Activated T-helper 1 cell treated with anti-CD3 and anti-CD28 coated beads, Interleukin-12 subunit alpha, Interleukin-12 subunit beta, Interleukin-2, Interleukin-4 antibody, amounts not matched to agents 30 ng/mL and 10 ng/mL and 1 ng/mL, durations not matched to agents 14 hours and 24 hours and 36 hours (primary cell): Measurements from ENCODE around the gene THSD4. TPM values are rescaled to one million over a fixed set of nuclear protein-coding genes. Genes with fewer than 3 reads are reported as not detected.
"Not testable (repeated sequence)": the region's sequence is repeated elsewhere in the genome, so short reads cannot be mapped to it uniquely, and the experiment has no call there.

Experiments
- DNase-seq: peaks from one replicate; pipeline ENCODE4 v3.0.0; 2021; ENCODE audit warnings: low spot score
- H3K27ac Mint-ChIP-seq: one replicate; pipeline ENCODE4 v1.8.0; 2021; ENCODE audit warnings: mild to moderate bottlenecking, mixed read lengths
- H3K27me3 Mint-ChIP-seq: one replicate; pipeline ENCODE4 v1.8.0; 2022; ENCODE audit warnings: mild to moderate bottlenecking, moderate library complexity, mixed read lengths; ENCODE audit not compliant: insufficient read depth
- H3K36me3 Mint-ChIP-seq: one replicate; pipeline ENCODE4 v1.8.0; 2021; ENCODE audit warnings: low read depth, mixed read lengths
- H3K4me1 Mint-ChIP-seq: one replicate; pipeline ENCODE4 v1.8.0; 2021; ENCODE audit warnings: low read depth, mixed read lengths
- H3K4me3 Mint-ChIP-seq: one replicate; pipeline ENCODE4 v1.8.0; 2021; ENCODE audit warnings: mild to moderate bottlenecking, moderate library complexity, mixed read lengths
- H3K9me3 Mint-ChIP-seq: one replicate; pipeline ENCODE4 v1.8.0; 2021; ENCODE audit warnings: mixed read lengths
- intact Hi-C: fragments of 100-400 bp; cut with micrococcal nuclease; formaldehyde crosslinking; loops from one replicate; pipeline ENCODE4 v1.15.1; 2024
- total RNA-seq: library from RNA; stranded (reverse); gene quantifications from 2 replicates; pipeline ENCODE4 v1.2.3, GENCODE V29; 2022

The THSD4 gene
- total RNA-seq, 1 donor from 2014 or later: not detected

- Mint-ChIP-seq H3K27me3 (peaks cover 2% of the 10 kb centered on the region), H3K4me1 (no peaks in the 10 kb centered on the region), H3K4me3 (no peak overlapping the region), H3K9me3 (no peaks in the 10 kb centered on the region), H3K27ac (no peak overlapping the region), H3K36me3 (no peaks in the 10 kb centered on the region)
- intact Hi-C loops: no loop called here
- no peak for DNase-seq
Observed at GRCh38 chr15:71425388-71425787, 310.1 kb downstream of the THSD4 start.

- Mint-ChIP-seq H3K4me1 (no peaks in the 10 kb centered on the region), H3K36me3 (no peaks in the 10 kb centered on the region), H3K4me3 (no peak overlapping the region), H3K27me3 (no peaks in the 10 kb centered on the region), H3K27ac (no peak overlapping the region), H3K9me3 (no peaks in the 10 kb centered on the region)
- no peak for DNase-seq
- intact Hi-C loops: no loop called here
Observed at GRCh38 chr15:71426792-71427191, 311.5 kb downstream of the THSD4 start.

- Mint-ChIP-seq H3K9me3 (no peaks in the 10 kb centered on the region), H3K36me3 (no peaks in the 10 kb centered on the region), H3K27ac (no peak overlapping the region), H3K27me3 (no peaks in the 10 kb centered on the region), H3K4me1 (no peaks in the 10 kb centered on the region), H3K4me3 (no peak overlapping the region)
- no peak for DNase-seq
- intact Hi-C loops: no loop called here
Observed at GRCh38 chr15:71430782-71431181, 315.5 kb downstream of the THSD4 start.

- Mint-ChIP-seq H3K9me3 (no peaks in the 10 kb centered on the region), H3K36me3 (no peaks in the 10 kb centered on the region), H3K27ac (no peak overlapping the region), H3K4me3 (no peak overlapping the region), H3K4me1 (no peaks in the 10 kb centered on the region), H3K27me3 (no peaks in the 10 kb centered on the region)
- intact Hi-C loops: no loop called here
- no peak for DNase-seq
Observed at GRCh38 chr15:71431343-71432336, 316.4 kb downstream of the THSD4 start.

- Mint-ChIP-seq H3K4me1 (no peaks in the 10 kb centered on the region), H3K27me3 (peaks cover 2% of the 10 kb centered on the region), H3K36me3 (no peaks in the 10 kb centered on the region), H3K4me3 (no peak overlapping the region), H3K9me3 (no peaks in the 10 kb centered on the region), H3K27ac (no peak overlapping the region)
- DNase-seq: no peak
- intact Hi-C loops: no loop called here
Observed at GRCh38 chr15:71433402-71433801, 318.1 kb downstream of the THSD4 start.

GRCh38 chr15:71434774-71435173, 319.5 kb downstream of the THSD4 start:
- H3K27ac Mint-ChIP-seq: no peak overlapping the region
- no peak for DNase-seq
- H3K9me3 Mint-ChIP-seq: no peaks in the 10 kb centered on the region
- H3K36me3 Mint-ChIP-seq: no peaks in the 10 kb centered on the region
- peaks cover 2% of the 10 kb centered on the region for H3K27me3 Mint-ChIP-seq
- intact Hi-C loops: no loop called here
- no peaks in the 10 kb centered on the region for H3K4me1 Mint-ChIP-seq
- no peak overlapping the region for H3K4me3 Mint-ChIP-seq

- Mint-ChIP-seq H3K4me1 (no peaks in the 10 kb centered on the region), H3K27me3 (peaks cover 2% of the 10 kb centered on the region), H3K9me3 (no peaks in the 10 kb centered on the region), H3K4me3 (no peak overlapping the region), H3K36me3 (no peaks in the 10 kb centered on the region), H3K27ac (no peak overlapping the region)
- intact Hi-C loops: no loop called here
- DNase-seq: no peak
Observed at GRCh38 chr15:71435552-71435951, 320.3 kb downstream of the THSD4 start.

GRCh38 chr15:71436854-71437253, 321.6 kb downstream of the THSD4 start:
- H3K27me3 Mint-ChIP-seq: peaks cover 2% of the 10 kb centered on the region
- H3K4me3 Mint-ChIP-seq: no peak overlapping the region
- H3K9me3 Mint-ChIP-seq: no peaks in the 10 kb centered on the region
- no peaks in the 10 kb centered on the region for H3K36me3 Mint-ChIP-seq
- intact Hi-C loops: no loop called here
- DNase-seq: no peak
- H3K4me1 Mint-ChIP-seq: no peaks in the 10 kb centered on the region
- H3K27ac Mint-ChIP-seq: no peak overlapping the region

- Mint-ChIP-seq H3K4me1 (no peaks in the 10 kb centered on the region), H3K4me3 (no peak overlapping the region), H3K27me3 (peaks cover 2% of the 10 kb centered on the region), H3K27ac (no peak overlapping the region), H3K36me3 (no peaks in the 10 kb centered on the region), H3K9me3 (no peaks in the 10 kb centered on the region)
- intact Hi-C loops: no loop called here
- no peak for DNase-seq
Observed at GRCh38 chr15:71437404-71437803, 322.1 kb downstream of the THSD4 start.

GRCh38 chr15:71437919-71438318, 322.6 kb downstream of the THSD4 start:
- peaks cover 2% of the 10 kb centered on the region for H3K27me3 Mint-ChIP-seq
- H3K4me1 Mint-ChIP-seq: no peaks in the 10 kb centered on the region

GRCh38 chr15:71439478-71439877, 324.2 kb downstream of the THSD4 start:
- H3K36me3 Mint-ChIP-seq, H3K27me3 Mint-ChIP-seq, H3K4me3 Mint-ChIP-seq, H3K4me1 Mint-ChIP-seq, DNase-seq, H3K27ac Mint-ChIP-seq, intact Hi-C loops, H3K9me3 Mint-ChIP-seq: not testable (repeated sequence)

More at GRCh38 chr15:71437919-71438318, 322.6 kb downstream of the THSD4 start:
- Mint-ChIP-seq H3K9me3 (no peaks in the 10 kb centered on the region), H3K27ac (no peak overlapping the region), H3K4me3 (no peak overlapping the region), H3K36me3 (no peaks in the 10 kb centered on the region)
- no peak for DNase-seq
- intact Hi-C loops: no loop called here

GRCh38 chr15:71440489-71441110, 325.3 kb downstream of the THSD4 start:
- DNase-seq: no peak
- H3K27ac Mint-ChIP-seq: no peak overlapping the region
- H3K9me3 Mint-ChIP-seq: no peaks in the 10 kb centered on the region
- peaks cover 2% of the 10 kb centered on the region for H3K27me3 Mint-ChIP-seq
- H3K4me3 Mint-ChIP-seq: no peak overlapping the region
- H3K36me3 Mint-ChIP-seq: no peaks in the 10 kb centered on the region
- intact Hi-C loops: loop anchor here (5.0 kb wide), 2 partner anchors 468 to 1963 kb away; no protein-coding TSS in a partner anchor
- no peaks in the 10 kb centered on the region for H3K4me1 Mint-ChIP-seq

GRCh38 chr15:71443538-71443937, 328.3 kb downstream of the THSD4 start:
- DNase-seq: no peak
- Mint-ChIP-seq H3K4me3 (no peak overlapping the region), H3K4me1 (no peaks in the 10 kb centered on the region), H3K9me3 (no peaks in the 10 kb centered on the region), H3K27me3 (no peaks in the 10 kb centered on the region), H3K36me3 (no peaks in the 10 kb centered on the region), H3K27ac (no peak overlapping the region)
- intact Hi-C loops: loop anchor here (5.0 kb wide), 2 partner anchors 471 to 1966 kb away; no protein-coding TSS in a partner anchor
